Caco-2 (cell line): Measurements from ENCODE around the gene COX7A2L. TPM values are rescaled to one million over a fixed set of nuclear protein-coding genes. Genes with fewer than 3 reads are reported as not detected.
A peak's percentile ranks its signal among the peaks of the same experiment; 100 is the strongest.

ENCODE experiments used
- BruUV-seq: library from RNA; stranded (reverse); fragments of 400-500 nt; replicated peaks from 2 replicates; lab custom pipeline; 2021; lab: Mats Ljungman, UMichigan
- CTCF ChIA-PET: fragments of 300-600 bp; sonication (Branson Sonifier 250); formaldehyde crosslinking; loops from one replicate; lab custom pipeline; 2022; ENCODE audit warnings: antibody characterized with exemption; lab: Charles Lee
- POLR2A ChIA-PET: fragments of 300-600 bp; sonication (Branson Sonifier 250); formaldehyde crosslinking; loops from one replicate; lab custom pipeline; 2022; ENCODE audit warnings: antibody characterized with exemption; lab: Charles Lee
- DNase-seq, 2 experiments: peaks; one replicate each; pipeline versions ENCODE4 v3.0.0 to v3.0.0-alpha.2; 2020 to 2022
- H3K27me3 ChIP-seq: replicated peaks from 2 replicates; pipeline ENCODE4 v1.6.0; 2011; ENCODE audit warnings: low read length; ENCODE audit not compliant: control insufficient read depth, insufficient read depth
- H3K36me3 ChIP-seq: 2 replicates; pipeline ENCODE4 v1.5.1; 2011; ENCODE audit warnings: low read length; ENCODE audit not compliant: control insufficient read depth, insufficient read depth
- H3K4me1 ChIP-seq: fragments of 250-450 bp; sonication (Bioruptor Pico); 2 replicates; pipeline ENCODE4 v1.5.1; 2020; ENCODE audit warnings: mild to moderate bottlenecking
- H3K4me3 ChIP-seq: 2 replicates; pipeline ENCODE4 v1.5.1; 2011; ENCODE audit warnings: low read depth, mild to moderate bottlenecking, control low read depth, low read length
- H3K9me3 ChIP-seq: fragments of 250-450 bp; sonication (Bioruptor Pico); 2 replicates; pipeline ENCODE4 v1.5.1; 2020; ENCODE audit warnings: mild to moderate bottlenecking, moderate library complexity
- H3K27ac Mint-ChIP-seq: one replicate; pipeline ENCODE4 v1.8.0; 2022; ENCODE audit warnings: mixed read lengths; ENCODE audit not compliant: unreplicated experiment
- H3K27me3 Mint-ChIP-seq: one replicate; pipeline ENCODE4 v1.8.0; 2022; ENCODE audit warnings: mixed read lengths; ENCODE audit not compliant: insufficient read depth, unreplicated experiment
- H3K36me3 Mint-ChIP-seq: one replicate; pipeline ENCODE4 v1.8.0; 2022; ENCODE audit warnings: mild to moderate bottlenecking, mixed read lengths; ENCODE audit not compliant: insufficient read depth, unreplicated experiment
- H3K4me1 Mint-ChIP-seq: one replicate; pipeline ENCODE4 v1.8.0; 2022; ENCODE audit warnings: low read depth, mixed read lengths; ENCODE audit not compliant: unreplicated experiment
- H3K4me3 Mint-ChIP-seq: one replicate; pipeline ENCODE4 v1.8.0; 2022; ENCODE audit warnings: mild to moderate bottlenecking, moderate library complexity, mixed read lengths; ENCODE audit not compliant: unreplicated experiment
- H3K9me3 Mint-ChIP-seq: one replicate; pipeline ENCODE4 v1.8.0; 2022; ENCODE audit warnings: mixed read lengths; ENCODE audit not compliant: unreplicated experiment
- intact Hi-C: fragments of 100-400 bp; cut with micrococcal nuclease; formaldehyde crosslinking; loops from one replicate; pipeline ENCODE4 v1.10.0; 2022; ENCODE audit not compliant: unreplicated experiment
- total RNA-seq: library from RNA; stranded (reverse); gene quantifications from 2 replicates; pipeline ENCODE4 v1.2.3, GENCODE V29; 2022
- TF ChIP-seq, protein P1 (sequence below), 2 experiments: fragments of 200-600 bp in 1 of 2; IDR thresholded peaks; 1 replicate in 1 of 2; 2 replicates in 1 of 2; pipeline versions ENCODE4 v1.5.1 to v1.8.0; 2011 to 2022; ENCODE audit warnings: antibody characterized with exemption in 1 of 2, control low read depth in 1 of 2, inconsistent platforms in 1 of 2, low read depth in 1 of 2, low read length in 1 of 2, mild to moderate bottlenecking in 1 of 2, moderate library complexity in 1 of 2; ENCODE audit not compliant: insufficient read depth in 1 of 2, severe bottlenecking in 1 of 2, unreplicated experiment in 1 of 2

COX7A2L gene
- total RNA-seq, 1 experiment from 2014 or later, result 125 TPM

DNA sequence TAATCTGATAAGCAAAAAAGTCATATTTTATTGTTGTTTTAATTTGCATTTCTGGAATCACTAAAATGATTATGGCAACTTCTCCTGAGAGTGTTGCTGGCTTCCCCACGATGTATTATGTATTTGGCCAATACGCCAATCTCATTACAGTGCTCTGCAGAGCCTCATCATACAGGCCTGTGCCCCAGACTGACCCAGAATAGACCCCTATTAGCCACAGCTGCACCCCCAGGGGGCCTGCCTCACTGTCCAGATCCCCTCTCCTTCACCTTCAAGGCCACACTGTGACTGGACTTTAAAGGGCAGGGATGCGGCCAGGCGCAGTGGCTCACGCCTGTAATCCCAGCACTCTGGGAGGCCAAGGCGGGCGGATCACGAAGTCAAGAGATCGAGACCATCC lies 17.4 kb upstream of the COX7A2L start:
- Mint-ChIP-seq H3K4me1 (peaks cover 20% of the 10 kb centered on the region), H3K27me3 (no peaks in the 10 kb centered on the region), H3K27ac (no peak overlapping the region), H3K4me3 (no peak overlapping the region), H3K36me3 (no peaks in the 10 kb centered on the region), H3K9me3 (no peaks in the 10 kb centered on the region)
- ChIA-PET CTCF (no interaction called here), POLR2A (no interaction called here)
- H3K4me3 ChIP-seq, result no peak overlapping the region
- TF ChIP-seq, protein P1, sequence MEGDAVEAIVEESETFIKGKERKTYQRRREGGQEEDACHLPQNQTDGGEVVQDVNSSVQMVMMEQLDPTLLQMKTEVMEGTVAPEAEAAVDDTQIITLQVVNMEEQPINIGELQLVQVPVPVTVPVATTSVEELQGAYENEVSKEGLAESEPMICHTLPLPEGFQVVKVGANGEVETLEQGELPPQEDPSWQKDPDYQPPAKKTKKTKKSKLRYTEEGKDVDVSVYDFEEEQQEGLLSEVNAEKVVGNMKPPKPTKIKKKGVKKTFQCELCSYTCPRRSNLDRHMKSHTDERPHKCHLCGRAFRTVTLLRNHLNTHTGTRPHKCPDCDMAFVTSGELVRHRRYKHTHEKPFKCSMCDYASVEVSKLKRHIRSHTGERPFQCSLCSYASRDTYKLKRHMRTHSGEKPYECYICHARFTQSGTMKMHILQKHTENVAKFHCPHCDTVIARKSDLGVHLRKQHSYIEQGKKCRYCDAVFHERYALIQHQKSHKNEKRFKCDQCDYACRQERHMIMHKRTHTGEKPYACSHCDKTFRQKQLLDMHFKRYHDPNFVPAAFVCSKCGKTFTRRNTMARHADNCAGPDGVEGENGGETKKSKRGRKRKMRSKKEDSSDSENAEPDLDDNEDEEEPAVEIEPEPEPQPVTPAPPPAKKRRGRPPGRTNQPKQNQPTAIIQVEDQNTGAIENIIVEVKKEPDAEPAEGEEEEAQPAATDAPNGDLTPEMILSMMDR (IDR thresholded peaks at IDR 0.05; ENCODE audit: insufficient read depth in 1 of 2, low read depth in 1 of 2, low read length in 1 of 2, severe bottlenecking in 1 of 2, unreplicated experiment in 1 of 2), result no peak
- H3K9me3 ChIP-seq, result no peaks in the 10 kb centered on the region
- H3K27me3 ChIP-seq, result no peaks in the 10 kb centered on the region
- BruUV-seq, result no TSS peak
- H3K4me1 ChIP-seq, result no peaks in the 10 kb centered on the region; the same call in 1 of the 2 replicates
- no peak for DNase-seq
- no peaks in the 10 kb centered on the region for H3K36me3 ChIP-seq
- intact Hi-C loops, result no loop called here

DNA sequence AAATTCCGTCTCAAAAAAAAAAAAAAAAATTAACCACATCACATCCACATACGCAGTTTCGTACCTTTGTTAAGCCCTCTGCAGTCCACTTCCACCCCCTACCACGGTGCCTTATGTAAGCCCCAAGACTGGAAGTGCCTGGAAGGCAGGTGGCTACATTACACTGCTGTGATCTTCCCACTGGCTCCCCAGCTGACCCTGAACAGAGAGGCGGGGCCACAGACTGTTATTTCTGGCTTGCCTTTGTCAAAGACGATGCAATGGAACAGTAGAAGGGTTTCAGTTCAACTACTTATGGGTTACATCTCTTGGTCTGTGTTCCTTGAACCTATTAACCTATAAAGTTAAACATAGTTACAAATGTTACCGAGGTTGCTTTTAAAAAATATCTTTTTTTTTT lies 15.7 kb upstream of the COX7A2L start:
- Histone ChIP-seq H3K4me1 (peaks cover 12% of the 10 kb centered on the region), H3K9me3 (no peaks in the 10 kb centered on the region), H3K27me3 (no peaks in the 10 kb centered on the region), H3K36me3 (no peaks in the 10 kb centered on the region), H3K4me3 (no peak overlapping the region)
- Mint-ChIP-seq H3K9me3 (no peaks in the 10 kb centered on the region), H3K27me3 (no peaks in the 10 kb centered on the region), H3K27ac (no peak overlapping the region), H3K4me1 (peaks cover 20% of the 10 kb centered on the region), H3K4me3 (no peak overlapping the region), H3K36me3 (no peaks in the 10 kb centered on the region)
- no TSS peak for BruUV-seq
- TF ChIP-seq, protein P1 (IDR thresholded peaks at IDR 0.05; ENCODE audit: insufficient read depth in 1 of 2, low read depth in 1 of 2, low read length in 1 of 2, severe bottlenecking in 1 of 2, unreplicated experiment in 1 of 2), result no peak
- DNase-seq, result no peak
- POLR2A ChIA-PET, result no interaction called here
- CTCF ChIA-PET, result no interaction called here
- intact Hi-C loops, result no loop called here

DNA sequence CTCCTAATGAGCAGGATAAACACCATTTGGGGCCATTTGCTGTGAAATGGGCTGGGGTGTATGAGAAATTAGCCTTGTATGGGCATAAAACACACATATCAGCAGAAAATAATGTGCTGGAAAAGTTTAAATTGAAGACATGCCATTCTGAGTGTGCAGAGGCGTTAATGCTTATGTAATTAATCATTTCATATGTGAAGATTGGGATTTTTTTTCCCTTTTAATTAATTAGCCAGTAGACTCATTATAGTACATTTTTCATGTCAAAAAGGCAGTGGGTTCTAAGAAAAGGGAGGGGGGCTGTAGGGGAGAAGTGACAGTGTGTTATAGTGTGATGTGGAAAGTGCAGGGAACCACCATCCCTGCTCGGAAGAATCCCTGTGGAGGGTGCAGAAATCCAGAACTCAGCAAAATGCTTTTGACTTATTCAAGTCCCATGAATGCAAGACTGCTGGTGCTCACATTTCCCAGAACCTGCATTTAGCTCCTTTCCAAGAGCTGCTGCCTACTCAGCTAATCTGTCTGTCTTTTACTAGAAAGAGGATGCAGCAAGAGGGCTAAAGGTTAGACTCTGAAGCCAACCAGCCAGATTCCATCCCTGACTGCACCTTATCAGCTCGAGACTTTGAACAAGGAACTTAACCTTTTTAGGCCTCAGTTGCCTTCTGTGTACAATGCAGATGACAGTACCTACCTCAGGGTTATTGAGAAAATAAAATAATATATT lies 11.6 kb upstream of the COX7A2L start:
- DNase-seq, result peak in 1 of 2 experiments; percentile 27
- H3K27me3 Mint-ChIP-seq, result no peaks in the 10 kb centered on the region
- no peak overlapping the region for H3K27ac Mint-ChIP-seq
- no peaks in the 10 kb centered on the region for H3K9me3 Mint-ChIP-seq
- Histone ChIP-seq H3K4me3 (no peak overlapping the region), H3K4me1 (peaks cover 15% of the 10 kb centered on the region), H3K36me3 (no peaks in the 10 kb centered on the region), H3K9me3 (no peaks in the 10 kb centered on the region), H3K27me3 (no peaks in the 10 kb centered on the region)
- intact Hi-C loops, result no loop called here
- ChIA-PET POLR2A (no interaction called here), CTCF (interaction anchor here (0.9 kb wide), 1 partner anchor 13 kb away, joined by 4 read pairs; no protein-coding TSS in a partner anchor)
- peaks cover 14% of the 10 kb centered on the region for H3K4me1 Mint-ChIP-seq
- BruUV-seq, result no TSS peak
- H3K36me3 Mint-ChIP-seq, result no peaks in the 10 kb centered on the region
- H3K4me3 Mint-ChIP-seq, result no peak overlapping the region
- TF ChIP-seq, protein P1 (IDR thresholded peaks at IDR 0.05; ENCODE audit: insufficient read depth in 1 of 2, low read depth in 1 of 2, low read length in 1 of 2, severe bottlenecking in 1 of 2, unreplicated experiment in 1 of 2), result no peak
